Transverse colon (tissue), 4 donors: Measurements from ENCODE around the gene AKAP1.
A peak's percentile ranks its signal among the peaks of the same experiment; 100 is the strongest.

ENCODE experiments used
- CTCF ChIP-seq, 5 experiments: fragments of 200-600 bp in 3 of 5; fragments of 450-650 bp in 2 of 5; sonication (generic) in 3 of 5; IDR thresholded peaks; 1 replicate in 2 of 5; 2 replicates in 3 of 5; pipeline ENCODE4 v1.5.1; 2016 to 2017; ENCODE audit warnings: antibody characterized with exemption in 5 of 5, inconsistent platforms in 3 of 5, mild to moderate bottlenecking in 2 of 5, moderate library complexity in 1 of 5
- EP300 ChIP-seq: sonication (generic); formaldehyde crosslinking; IDR thresholded peaks from one replicate; pipeline ENCODE4 v1.6.1; 2017; ENCODE audit warnings: antibody characterized with exemption, low read depth
- POLR2AphosphoS5 ChIP-seq, 3 donors: sonication (generic); formaldehyde crosslinking; IDR thresholded peaks; one replicate each; pipeline ENCODE4 v1.6.1; 2016; ENCODE audit warnings: antibody characterized with exemption in 3 of 3

- peak; percentile 78 to 88 (median 88) for TF ChIP-seq CTCF (IDR thresholded peaks at IDR 0.05)
- TF ChIP-seq EP300: no peak
- no peak for TF ChIP-seq POLR2AphosphoS5 (IDR thresholded peaks at IDR 0.05)
Measured at GRCh38 chr17:57114085-57114673, 29.1 kb downstream of the AKAP1 start.
